Lower lobe of right lung (tissue), 2 donors: ENCODE data around the gene NEURL1. TPM values are rescaled to one million over a fixed set of nuclear protein-coding genes. Genes with fewer than 3 reads are reported as not detected.
A peak's percentile ranks its signal among the peaks of the same experiment; 100 is the strongest.

Experiments used
- ATAC-seq, 2 donors: fragments of 200-7000 bp; cut with Tn5 transposase; one replicate each; pipeline ENCODE4 v1.9.1; 2020 to 2022; ENCODE audit warnings: mild to moderate bottlenecking in 2 of 2, moderate library complexity in 2 of 2
- DNase-seq: peaks from one replicate; pipeline ENCODE4 v3.0.0-alpha.2; 2020
- H3K27ac ChIP-seq: fragments of 200-600 bp; one replicate; pipeline ENCODE4 v1.8.0; 2022
- H3K27me3 ChIP-seq: fragments of 200-600 bp; one replicate; pipeline ENCODE4 v1.8.0; 2022; ENCODE audit warnings: low read depth
- H3K36me3 ChIP-seq: fragments of 200-600 bp; one replicate; pipeline ENCODE4 v1.8.0; 2022; ENCODE audit warnings: mild to moderate bottlenecking
- H3K4me1 ChIP-seq: fragments of 200-600 bp; one replicate; pipeline ENCODE4 v1.8.0; 2022
- H3K4me3 ChIP-seq: fragments of 200-600 bp; one replicate; pipeline ENCODE4 v1.8.0; 2022; ENCODE audit warnings: mild to moderate bottlenecking
- H3K9me3 ChIP-seq: fragments of 200-600 bp; one replicate; pipeline ENCODE4 v1.8.0; 2022
- CTCF ChIP-seq: fragments of 200-600 bp; IDR thresholded peaks from one replicate; pipeline ENCODE4 v1.8.0; 2022; ENCODE audit warnings: antibody characterized with exemption, mild to moderate bottlenecking
- intact Hi-C: fragments of 100-400 bp; cut with DNase I; formaldehyde crosslinking; loops from one replicate; pipeline ENCODE4 v1.11.0; 2022
- total RNA-seq: library from RNA; stranded (reverse); fragmentation: NEBNext Ultra II Directional; extraction: Animal tissue kit (Norgen Biotek cat#: 25700); gene quantifications from one replicate; pipeline ENCODE4 v1.2.1, GENCODE V29; 2021
- donor health status: DM: no; HTN: yes; CAD: no; lungs with severe emphysema.

NEURL1 gene
- total RNA-seq, 1 donor from 2014 or later, result 0.95 TPM

GRCh38 chr10:103539751-103540150, 46.2 kb downstream of the NEURL1 start:
- no peaks in the 10 kb centered on the region for H3K36me3 ChIP-seq
- DNase-seq, result no peak
- intact Hi-C loops, result no loop called here
- H3K27ac ChIP-seq, result no peak overlapping the region
- no peaks in the 10 kb centered on the region for H3K9me3 ChIP-seq
- H3K4me3 ChIP-seq, result no peak overlapping the region
- H3K27me3 ChIP-seq, result peaks cover 10% of the 10 kb centered on the region
- TF ChIP-seq CTCF, result no peak
- H3K4me1 ChIP-seq, result peaks cover 11% of the 10 kb centered on the region
- ATAC-seq, result no peak

- DNase-seq (no peak), ATAC-seq (no peak)
Observed at GRCh38 chr10:103540722-103541121, 47.2 kb downstream of the NEURL1 start.

GRCh38 chr10:103541616-103542015, 48.1 kb downstream of the NEURL1 start:
- intact Hi-C loops, result no loop called here
- TF ChIP-seq CTCF, result no peak
- Histone ChIP-seq H3K4me3 (no peak overlapping the region), H3K36me3 (no peaks in the 10 kb centered on the region), H3K4me1 (peaks cover 11% of the 10 kb centered on the region), H3K9me3 (no peaks in the 10 kb centered on the region), H3K27ac (no peak overlapping the region), H3K27me3 (peaks cover 10% of the 10 kb centered on the region)
- ATAC-seq (no peak), DNase-seq (no peak)

More at GRCh38 chr10:103540722-103541121, 47.2 kb downstream of the NEURL1 start:
- no peaks in the 10 kb centered on the region for H3K36me3 ChIP-seq
- H3K9me3 ChIP-seq, result no peaks in the 10 kb centered on the region
- H3K27me3 ChIP-seq, result peaks cover 10% of the 10 kb centered on the region
- no peak overlapping the region for H3K27ac ChIP-seq
- intact Hi-C loops, result no loop called here
- no peak overlapping the region for H3K4me3 ChIP-seq
- H3K4me1 ChIP-seq, result peaks cover 11% of the 10 kb centered on the region
- no peak for TF ChIP-seq CTCF

GRCh38 chr10:103542764-103543616, 49.5 kb downstream of the NEURL1 start:
- DNase-seq (no peak), ATAC-seq (peak; percentile 19 to 44)
- intact Hi-C loops, result no loop called here
- Histone ChIP-seq H3K9me3 (no peaks in the 10 kb centered on the region), H3K36me3 (no peaks in the 10 kb centered on the region), H3K27me3 (peaks cover 10% of the 10 kb centered on the region), H3K4me3 (peak overlapping the region; percentile 47), H3K4me1 (peaks cover 11% of the 10 kb centered on the region), H3K27ac (no peak overlapping the region)
- peak; percentile 51 for TF ChIP-seq CTCF

- peaks cover 11% of the 10 kb centered on the region for H3K4me1 ChIP-seq
- no peak for DNase-seq
- intact Hi-C loops, result no loop called here
Observed at GRCh38 chr10:103543617-103544525, 50.4 kb downstream of the NEURL1 start.

More at GRCh38 chr10:103543617-103544525, 50.4 kb downstream of the NEURL1 start:
- no peak overlapping the region for H3K27ac ChIP-seq
- no peak overlapping the region for H3K4me3 ChIP-seq
- H3K9me3 ChIP-seq, result no peaks in the 10 kb centered on the region
- H3K36me3 ChIP-seq, result no peaks in the 10 kb centered on the region
- TF ChIP-seq CTCF, result no peak
- ATAC-seq, result no peak
- peaks cover 7% of the 10 kb centered on the region for H3K27me3 ChIP-seq
